Dedifferentiated amniotic fluid mesenchymal stem cell (primary cell): ENCODE measurements around the gene KRT84.
"Not testable (repeated sequence)": the region's sequence is repeated elsewhere in the genome, so short reads cannot be mapped to it uniquely, and the experiment has no call there.

ENCODE experiments used
- DNase-seq: peaks from one replicate; pipeline ENCODE4 v3.0.0-alpha.2; 2016; ENCODE audit errors: extremely low spot score

KRT84 gene

DNA sequence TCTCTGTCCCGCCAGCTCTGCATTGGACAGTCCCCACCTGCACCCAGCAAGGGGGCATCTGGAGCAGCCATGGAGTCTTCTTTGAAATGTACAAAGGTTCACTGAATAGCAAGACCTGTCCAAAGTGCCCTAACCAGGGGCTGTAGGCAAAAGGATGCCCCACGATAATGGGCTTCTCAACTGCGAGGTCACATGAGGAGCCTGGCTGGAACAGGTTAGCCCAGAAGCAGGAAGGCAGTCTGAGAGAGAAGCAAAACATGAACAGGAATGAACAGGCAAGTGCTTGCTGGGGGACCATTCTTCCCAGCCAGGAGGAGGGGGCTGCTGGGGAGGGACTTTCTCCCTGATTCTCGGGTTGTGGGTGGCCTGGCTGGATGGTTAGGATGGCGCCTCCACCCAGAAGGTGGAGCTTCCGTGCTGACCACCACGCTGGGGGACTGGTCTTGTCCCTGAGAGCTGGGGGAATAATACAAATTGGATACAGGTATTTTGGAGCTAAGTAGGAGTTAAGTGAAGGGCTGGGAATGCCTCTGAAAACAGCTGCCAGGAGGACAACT lies 25.3 kb downstream of the KRT84 start:
- DNase-seq: no peak

DNA sequence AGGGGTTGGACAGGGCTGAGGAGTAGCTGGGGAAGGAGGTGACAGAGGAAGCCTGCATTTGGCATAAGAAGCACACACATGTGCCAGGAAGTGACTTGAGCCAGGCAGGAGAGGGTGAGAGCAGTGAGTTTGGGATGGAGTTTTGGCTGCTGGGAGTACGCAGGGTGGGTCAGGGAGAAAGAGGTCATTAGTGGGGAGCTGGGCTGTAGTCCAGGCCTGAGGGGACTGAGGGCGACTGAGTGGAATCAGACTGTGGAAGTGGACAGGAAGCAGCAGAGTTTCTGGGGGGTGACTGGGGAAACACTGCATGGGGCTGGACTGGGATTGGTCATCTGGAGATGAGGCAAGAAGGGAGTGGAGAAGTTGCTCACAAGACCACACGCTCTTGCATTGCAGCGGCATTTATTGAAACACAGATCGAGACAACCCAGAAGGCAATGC lies 25.8 kb downstream of the KRT84 start:
- no peak for DNase-seq

- DNase-seq: no peak
Observed at GRCh38 chr12:52358575-52359350, 26.7 kb downstream of the KRT84 start.

- DNase-seq: no peak
Observed at GRCh38 chr12:52356762-52357580, 28.5 kb downstream of the KRT84 start.

DNA sequence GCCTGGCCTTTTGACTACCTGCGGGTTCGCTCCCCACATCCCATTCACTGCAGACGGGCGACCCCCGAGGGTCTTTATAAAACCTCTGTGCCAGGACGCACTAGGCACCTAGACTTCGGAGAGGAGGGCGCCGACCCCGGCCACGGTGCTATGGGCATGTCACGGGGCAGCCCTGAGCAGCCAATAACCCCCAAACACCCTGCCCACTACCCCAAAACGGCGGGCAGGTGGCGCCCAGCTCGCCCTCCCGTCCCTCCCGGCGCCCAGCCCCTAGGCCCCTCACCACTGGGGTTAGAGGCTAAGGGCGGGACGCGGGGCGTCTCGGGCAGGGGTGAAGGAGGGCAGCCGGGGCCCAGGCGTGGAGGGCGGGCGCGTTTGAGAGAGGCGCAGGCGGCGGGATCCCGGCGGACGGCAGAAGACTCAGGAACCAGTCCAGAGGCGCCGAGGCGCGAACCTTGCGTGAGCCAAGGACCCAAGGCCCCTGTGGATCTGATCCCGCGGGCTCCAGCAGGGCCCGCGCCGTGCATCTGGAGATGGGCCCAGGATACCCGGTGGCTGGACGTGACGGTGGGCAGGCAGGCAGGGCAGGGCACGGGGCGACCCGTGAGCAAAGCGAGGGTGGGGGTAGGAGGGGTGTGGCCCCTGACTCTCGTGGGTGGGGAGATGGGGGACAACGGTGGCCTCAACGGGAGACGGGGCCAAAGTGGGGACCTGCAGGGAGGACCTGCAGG lies 29.3 kb downstream of the KRT84 start:
- no peak for DNase-seq

DNA sequence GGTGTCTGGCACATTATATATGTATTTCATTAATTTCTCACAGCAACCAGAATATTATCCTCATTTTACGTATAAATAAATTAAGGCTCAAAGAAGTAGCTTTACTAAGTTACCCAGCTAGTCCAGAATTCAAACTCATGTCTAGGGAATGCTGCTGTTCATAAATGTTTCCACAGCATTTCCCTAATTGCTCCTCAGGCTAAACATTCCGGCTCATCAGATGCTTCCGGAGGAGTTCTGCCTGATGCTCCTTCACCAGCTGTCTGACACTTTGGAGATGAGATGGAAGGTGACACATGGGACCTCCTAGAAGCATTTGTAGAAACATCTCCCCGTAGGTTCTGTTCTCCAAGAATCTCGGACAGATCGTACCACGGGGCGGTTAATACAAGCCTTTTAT lies 30.3 kb downstream of the KRT84 start:
- no peak for DNase-seq

DNA sequence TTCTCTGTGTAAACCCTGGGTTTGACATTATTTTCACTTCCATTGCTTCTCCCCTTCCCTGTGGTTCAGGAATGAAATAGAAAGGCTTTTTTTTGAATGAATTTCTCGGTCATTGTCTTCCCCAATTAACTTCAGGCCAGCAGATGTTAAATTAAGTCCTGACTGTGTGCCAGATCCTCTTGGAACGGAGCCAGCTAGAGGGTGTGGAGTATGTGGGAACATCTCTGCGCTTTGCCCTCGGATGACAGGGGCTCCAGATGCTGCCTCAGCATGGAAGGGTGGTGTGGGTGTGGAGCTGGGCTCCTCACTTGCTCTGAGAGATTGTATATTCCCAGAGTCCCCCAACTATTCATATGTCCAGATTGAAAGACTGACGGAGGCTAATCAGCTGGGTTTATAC lies 31.3 kb downstream of the KRT84 start:
- no peak for DNase-seq

GRCh38 chr12:52353766-52354165 lies 31.7 kb downstream of the KRT84 start:
- DNase-seq: no peak

GRCh38 chr12:52352951-52353350 lies 32.5 kb downstream of the KRT84 start:
- no peak for DNase-seq

DNA sequence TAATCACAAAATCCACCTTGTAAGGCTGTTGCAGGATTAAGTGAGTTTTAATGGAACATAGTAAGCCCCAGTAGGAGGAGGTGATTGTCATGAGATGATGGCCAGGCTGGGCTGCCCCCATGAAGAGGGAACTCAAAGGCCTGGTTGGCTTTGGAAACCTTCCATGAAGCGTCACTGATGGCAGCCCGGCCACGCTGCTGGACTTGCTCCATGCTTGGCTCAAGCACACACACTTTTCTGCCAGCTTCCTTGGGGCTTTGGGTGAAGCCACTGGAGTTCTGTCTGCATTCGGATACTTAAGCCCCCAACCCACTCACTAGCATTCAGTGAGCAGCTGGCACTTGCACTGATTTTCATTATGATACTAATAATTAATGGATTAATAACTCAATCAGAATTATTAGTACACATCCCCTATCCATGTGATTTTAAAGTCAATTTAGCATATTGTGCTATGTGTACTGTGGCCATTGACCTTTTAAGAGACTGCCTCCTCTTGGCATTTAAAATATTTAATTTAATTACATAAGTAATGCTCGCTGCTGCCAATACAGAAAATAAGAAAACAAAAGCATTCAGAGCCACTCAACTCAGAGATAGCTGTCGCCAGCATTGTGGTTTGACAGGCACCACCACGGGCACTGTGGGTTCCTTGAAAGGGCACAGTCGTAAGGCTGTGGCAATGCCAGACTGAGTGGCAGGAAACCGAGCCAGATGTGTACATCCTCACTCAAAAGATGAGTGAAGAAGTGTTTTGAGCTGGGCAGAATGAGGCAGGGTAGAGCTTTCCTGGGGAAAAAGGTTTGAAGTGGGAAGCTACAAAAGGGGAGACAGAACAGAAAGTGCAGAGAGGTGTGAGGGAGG lies 34.0 kb downstream of the KRT84 start:
- no peak for DNase-seq

DNA sequence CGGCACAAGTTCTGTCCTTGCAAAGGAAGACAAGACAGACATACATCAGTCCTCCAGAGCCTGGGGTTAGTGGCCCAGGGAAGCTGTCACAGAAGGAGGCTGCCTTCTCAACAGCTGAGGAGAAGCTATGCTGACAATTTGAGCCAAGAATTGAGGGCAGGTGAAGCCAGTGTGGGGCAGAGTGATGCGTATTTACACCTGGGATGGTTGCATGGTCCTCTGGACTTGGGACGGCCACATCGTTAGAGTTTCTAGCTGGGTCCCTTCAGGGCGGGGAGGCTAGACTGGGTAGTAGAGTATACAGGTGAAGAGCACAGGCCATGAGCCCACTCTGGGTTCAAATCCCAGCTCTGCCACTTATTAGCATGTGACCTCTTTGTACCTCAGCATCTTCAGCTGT lies 34.7 kb downstream of the KRT84 start:
- DNase-seq: no peak

DNA sequence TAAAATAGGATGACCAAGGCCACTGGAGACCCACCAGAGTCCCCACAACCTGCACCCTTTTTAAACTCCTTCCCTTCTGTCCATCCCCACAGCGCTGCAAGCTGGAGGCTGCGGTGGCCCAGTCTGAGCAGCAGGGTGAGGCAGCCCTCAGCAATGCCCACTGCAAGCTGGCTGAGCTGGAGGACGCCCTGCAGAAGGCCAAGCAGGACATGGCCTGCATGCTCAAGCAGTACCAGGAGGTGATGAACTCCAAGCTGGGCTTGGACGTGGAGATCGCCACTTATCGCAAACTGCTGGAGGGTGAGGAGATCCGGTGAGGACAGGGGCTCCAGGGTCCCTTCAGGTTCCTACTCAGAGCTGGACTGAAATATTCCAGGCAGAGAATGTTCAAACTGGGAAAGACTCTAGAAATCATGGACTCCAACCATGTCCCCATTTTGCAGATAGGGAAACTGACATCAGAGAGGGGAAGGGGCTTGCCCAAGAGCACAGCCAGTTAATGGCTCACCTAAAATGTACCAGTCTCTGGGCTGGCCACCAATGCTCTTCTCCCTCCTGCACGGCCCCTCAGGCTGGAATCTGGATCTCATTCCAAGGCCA lies 35.3 kb downstream of the KRT84 start:
- no peak for DNase-seq

GRCh38 chr12:52349196-52349595 lies 36.3 kb downstream of the KRT84 start:
- DNase-seq: no peak

DNA sequence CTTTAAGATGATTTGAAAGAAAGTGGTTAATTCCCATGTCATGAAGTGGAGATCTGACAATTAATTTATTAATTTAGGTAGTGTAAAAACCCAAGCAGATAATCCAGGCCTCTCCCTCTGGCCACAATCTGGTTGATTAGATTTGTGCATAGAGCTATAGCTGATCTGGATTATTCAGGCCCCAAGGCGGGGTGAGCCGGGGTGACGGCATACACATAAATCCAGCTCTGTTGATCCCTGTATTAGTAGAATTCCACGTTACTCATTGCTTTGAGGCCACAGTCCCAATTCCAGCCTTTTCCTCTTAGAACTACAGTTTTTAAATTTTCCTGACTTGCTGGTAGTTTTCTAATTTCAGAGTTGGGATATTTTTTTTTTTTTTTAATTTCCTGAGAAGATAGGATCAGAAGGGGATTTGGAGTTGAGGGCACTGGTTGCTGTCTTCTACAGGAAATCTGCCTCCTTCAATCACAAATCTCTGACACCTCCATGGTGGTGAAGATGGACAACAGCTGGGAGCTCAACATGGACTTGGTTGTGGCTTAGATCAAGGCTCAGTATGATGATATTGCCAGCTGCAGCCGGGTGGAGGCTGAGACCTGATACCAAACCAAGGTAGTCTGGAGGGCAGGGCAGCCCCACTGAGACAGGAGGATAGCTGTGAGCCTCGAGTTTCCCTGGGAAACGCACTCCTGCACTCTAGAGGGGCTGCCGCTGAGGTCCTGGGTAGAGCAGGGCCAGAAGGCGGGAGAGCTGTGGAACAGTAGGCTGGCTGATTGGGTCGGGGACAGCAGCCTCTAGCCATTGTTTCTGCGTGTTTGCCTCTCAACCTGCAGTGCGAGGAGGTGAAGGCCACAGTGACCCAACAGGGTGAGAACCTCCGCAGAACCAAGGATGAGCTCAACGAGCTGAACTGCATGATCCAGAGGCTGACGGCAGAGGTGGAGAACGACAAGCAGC lies 37.6 kb downstream of the KRT84 start:
- no peak for DNase-seq

- no peak for DNase-seq
Observed at GRCh38 chr12:52347016-52347415, 38.4 kb downstream of the KRT84 start.

- no peak for DNase-seq
Observed at GRCh38 chr12:52346593-52346992, 38.9 kb downstream of the KRT84 start.

DNA sequence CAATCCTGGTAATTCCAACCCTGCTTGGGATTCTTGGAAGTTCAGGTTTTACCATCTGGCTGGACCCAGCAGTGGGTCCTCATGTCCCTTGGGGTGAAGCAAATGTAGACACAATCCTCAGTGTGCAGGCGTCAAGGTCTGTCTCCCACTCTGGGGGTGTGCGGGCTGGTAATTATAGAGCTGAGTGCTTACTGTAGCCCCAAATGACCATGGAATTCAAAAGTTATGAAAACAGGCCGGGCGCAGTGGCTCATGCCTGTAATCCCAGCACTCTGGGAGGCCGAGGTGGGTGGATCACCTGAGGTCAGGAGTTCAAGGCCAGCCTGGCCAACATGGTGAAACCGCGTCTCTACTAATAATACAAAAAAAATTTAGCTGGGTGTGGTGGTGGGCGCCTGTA lies 40.4 kb downstream of the KRT84 start:
- not testable (repeated sequence) for DNase-seq

DNA sequence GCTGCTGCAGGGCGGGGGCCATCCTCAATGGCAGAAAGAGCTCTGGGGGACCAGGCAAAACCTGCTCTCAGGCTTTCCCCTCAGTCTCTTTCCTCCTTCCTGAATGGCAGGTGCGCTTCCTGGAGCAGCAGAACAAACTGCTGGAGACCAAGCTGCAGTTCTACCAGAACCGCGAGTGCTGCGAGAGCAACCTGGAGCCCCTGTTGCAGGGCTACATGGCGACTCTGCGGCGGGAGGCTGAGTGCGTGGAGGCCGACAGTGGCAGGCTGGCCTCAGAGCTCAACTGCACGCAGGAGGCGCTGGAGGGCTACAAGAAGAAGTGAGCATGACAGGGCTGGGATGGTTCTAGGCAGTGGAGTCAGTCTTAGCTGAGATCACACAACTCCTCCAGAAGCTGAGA lies 41.3 kb downstream of the KRT84 start:
- no peak for DNase-seq

- no peak for DNase-seq
Observed at GRCh38 chr12:52343550-52343949, 41.9 kb downstream of the KRT84 start.
